DND-41 (cell line): ENCODE results near the gene CEP170B.

Experiments
- ATAC-seq: fragments of 200-7000 bp; cut with Tn5 transposase; 3 replicates; pipeline ENCODE4 v1.9.1; 2021; ENCODE audit warnings: low read depth; ENCODE audit not compliant: insufficient read depth
- DNase-seq: peaks from one replicate; pipeline ENCODE4 v3.0.0-alpha.2; 2020
- H2AFZ ChIP-seq: 2 replicates; pipeline ENCODE4 v1.6.0; 2012; ENCODE audit warnings: low read depth, low read length
- H3K27ac ChIP-seq: 2 replicates; pipeline ENCODE4 v1.5.1; 2012; ENCODE audit warnings: low read length, inconsistent platforms
- H3K27me3 ChIP-seq: fragments of 200-600 bp; sonication (generic); 2 replicates; pipeline ENCODE4 v1.6.0; 2012; ENCODE audit warnings: low read length, mild to moderate bottlenecking, inconsistent platforms; ENCODE audit not compliant: insufficient read depth, poor library complexity
- H3K36me3 ChIP-seq: 2 replicates; pipeline ENCODE4 v1.5.1; 2012; ENCODE audit warnings: low read length, inconsistent platforms; ENCODE audit not compliant: insufficient read depth
- H3K4me1 ChIP-seq: 2 replicates; pipeline ENCODE4 v1.5.1; 2012; ENCODE audit warnings: mild to moderate bottlenecking, low read length; ENCODE audit not compliant: insufficient read depth
- H3K4me2 ChIP-seq: 2 replicates; pipeline ENCODE4 v1.6.0; 2012; ENCODE audit warnings: mild to moderate bottlenecking, moderate library complexity, low read length, inconsistent platforms; ENCODE audit not compliant: insufficient read depth
- H3K4me3 ChIP-seq, 2 experiments: fragments of 200-600 bp in 1 of 2; shearing (Covaris generic) in 1 of 2; 2 replicates each; pipeline ENCODE4 v1.5.1; 2012 to 2016; ENCODE audit warnings: inconsistent platforms in 2 of 2, low read length in 2 of 2, mild to moderate bottlenecking in 2 of 2, low read depth in 1 of 2, moderate library complexity in 1 of 2
- H3K79me2 ChIP-seq: 2 replicates; pipeline ENCODE4 v1.6.0; 2012; ENCODE audit warnings: low read length, inconsistent platforms; ENCODE audit not compliant: insufficient read depth
- H3K9ac ChIP-seq: 2 replicates; pipeline ENCODE4 v1.6.0; 2012; ENCODE audit warnings: low read depth, mild to moderate bottlenecking, inconsistent platforms, low read length, moderate library complexity
- H3K9me3 ChIP-seq: 2 replicates; pipeline ENCODE4 v1.5.1; 2012; ENCODE audit warnings: low read length, moderate library complexity, mild to moderate bottlenecking, inconsistent platforms; ENCODE audit not compliant: insufficient read depth, severe bottlenecking
- H4K20me1 ChIP-seq: 2 replicates; pipeline ENCODE4 v1.6.0; 2012; ENCODE audit warnings: low read length; ENCODE audit not compliant: insufficient read depth
- EZH2 ChIP-seq: IDR thresholded peaks from 3 replicates; pipeline ENCODE4 v1.6.1; 2012; ENCODE audit warnings: borderline replicate concordance, low read depth, mild to moderate bottlenecking, moderate library complexity, low read length, inconsistent platforms; ENCODE audit not compliant: severe bottlenecking
- TF ChIP-seq, protein P1 (sequence below): IDR thresholded peaks from 2 replicates; pipeline ENCODE4 v1.5.1; 2012; ENCODE audit warnings: borderline replicate concordance, low read length, moderate library complexity, mild to moderate bottlenecking; ENCODE audit not compliant: poor library complexity, severe bottlenecking; ENCODE audit errors: extremely low read depth

CEP170B gene

DNA sequence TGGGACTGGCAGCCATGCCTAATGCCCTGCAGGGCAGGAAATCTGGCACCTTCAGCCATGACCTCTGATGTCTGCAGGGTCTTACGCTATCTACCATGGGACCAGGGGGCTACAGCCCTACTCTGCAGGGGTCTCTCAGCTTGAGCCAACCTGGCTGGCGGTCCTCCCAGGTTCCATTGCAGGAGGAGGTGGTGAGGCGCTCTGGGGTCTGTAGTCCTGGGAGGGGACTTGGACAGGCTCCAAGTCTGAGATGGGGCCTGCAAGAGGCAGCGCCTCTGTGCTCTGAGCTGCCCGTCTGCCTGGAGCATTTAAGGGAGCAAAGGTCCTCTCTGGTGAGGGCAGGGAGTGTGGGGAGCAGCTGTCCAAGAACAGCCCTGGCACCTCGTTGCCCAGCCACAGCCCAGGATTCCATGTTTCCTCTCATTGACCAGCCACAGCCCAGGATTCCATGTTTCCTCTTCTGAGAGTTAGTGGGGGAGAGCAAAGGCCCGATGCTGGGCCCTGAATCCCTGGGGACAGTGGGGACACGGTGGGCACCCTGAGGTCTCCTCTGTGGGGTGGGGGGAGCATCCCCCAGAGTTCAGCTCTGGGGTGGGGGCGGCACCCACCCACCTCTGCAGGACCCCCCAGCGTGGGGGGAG is 60.3 kb downstream of the CEP170B start:
- no peak for TF ChIP-seq EZH2
- TF ChIP-seq, protein P1, sequence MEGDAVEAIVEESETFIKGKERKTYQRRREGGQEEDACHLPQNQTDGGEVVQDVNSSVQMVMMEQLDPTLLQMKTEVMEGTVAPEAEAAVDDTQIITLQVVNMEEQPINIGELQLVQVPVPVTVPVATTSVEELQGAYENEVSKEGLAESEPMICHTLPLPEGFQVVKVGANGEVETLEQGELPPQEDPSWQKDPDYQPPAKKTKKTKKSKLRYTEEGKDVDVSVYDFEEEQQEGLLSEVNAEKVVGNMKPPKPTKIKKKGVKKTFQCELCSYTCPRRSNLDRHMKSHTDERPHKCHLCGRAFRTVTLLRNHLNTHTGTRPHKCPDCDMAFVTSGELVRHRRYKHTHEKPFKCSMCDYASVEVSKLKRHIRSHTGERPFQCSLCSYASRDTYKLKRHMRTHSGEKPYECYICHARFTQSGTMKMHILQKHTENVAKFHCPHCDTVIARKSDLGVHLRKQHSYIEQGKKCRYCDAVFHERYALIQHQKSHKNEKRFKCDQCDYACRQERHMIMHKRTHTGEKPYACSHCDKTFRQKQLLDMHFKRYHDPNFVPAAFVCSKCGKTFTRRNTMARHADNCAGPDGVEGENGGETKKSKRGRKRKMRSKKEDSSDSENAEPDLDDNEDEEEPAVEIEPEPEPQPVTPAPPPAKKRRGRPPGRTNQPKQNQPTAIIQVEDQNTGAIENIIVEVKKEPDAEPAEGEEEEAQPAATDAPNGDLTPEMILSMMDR: no peak
- no peak overlapping the region for H3K4me2 ChIP-seq
- no peaks in the 10 kb centered on the region for H3K79me2 ChIP-seq
- no peaks in the 10 kb centered on the region; the same call in 1 of the 2 replicates for H4K20me1 ChIP-seq
- H3K4me1 ChIP-seq: no peaks in the 10 kb centered on the region
- no peak overlapping the region for H3K4me3 ChIP-seq
- ATAC-seq (no peak), DNase-seq (no peak)
- H3K36me3 ChIP-seq: no peaks in the 10 kb centered on the region
- H3K27ac ChIP-seq: no peak overlapping the region
- no peaks in the 10 kb centered on the region for H3K27me3 ChIP-seq
- no peaks in the 10 kb centered on the region for H3K9me3 ChIP-seq
- no peak overlapping the region for H2AFZ ChIP-seq
- no peak overlapping the region for H3K9ac ChIP-seq

DNA sequence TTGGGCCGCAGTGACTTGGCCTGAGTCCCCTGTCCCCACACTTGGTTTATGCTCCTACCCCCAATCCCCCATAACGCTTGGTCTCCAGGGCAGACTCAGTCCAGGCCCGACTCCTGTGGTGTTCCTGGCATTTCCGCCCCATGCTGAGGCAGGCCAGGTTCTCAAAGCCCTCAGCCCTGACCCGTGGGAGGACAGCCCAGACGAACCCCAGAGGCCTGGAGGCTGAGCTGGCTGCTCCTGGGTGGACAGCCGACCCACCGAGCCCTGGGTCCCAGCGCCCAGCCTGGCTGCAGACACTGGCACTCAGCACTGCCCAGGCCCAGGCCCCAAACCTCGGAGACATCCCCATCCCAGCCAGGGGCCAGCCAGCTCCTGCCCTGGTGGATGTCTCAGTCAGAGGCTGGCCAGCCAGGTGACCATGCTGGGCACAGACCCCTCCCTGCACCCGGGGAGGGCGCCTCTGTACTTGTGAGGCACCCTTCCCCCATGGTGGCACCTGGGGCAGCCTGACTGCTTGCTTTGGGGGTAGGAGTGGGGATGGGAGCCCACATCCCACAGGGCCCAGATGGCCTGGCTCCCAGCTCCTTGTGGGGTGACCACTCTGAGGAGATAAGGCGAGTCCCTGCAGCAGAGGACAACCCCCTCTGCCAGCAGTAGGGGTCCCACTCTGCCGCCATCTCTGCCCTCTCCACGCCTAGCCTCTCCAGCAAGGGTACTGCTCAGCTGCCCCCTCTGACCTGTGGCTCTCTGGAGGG is 61.0 kb downstream of the CEP170B start:
- Histone ChIP-seq H3K36me3 (no peaks in the 10 kb centered on the region), H4K20me1 (no peaks in the 10 kb centered on the region; the same call in 1 of the 2 replicates), H3K27me3 (no peaks in the 10 kb centered on the region), H3K79me2 (no peaks in the 10 kb centered on the region), H3K9ac (no peak overlapping the region), H3K27ac (no peak overlapping the region), H3K9me3 (no peaks in the 10 kb centered on the region), H3K4me2 (no peak overlapping the region), H3K4me3 (no peak overlapping the region), H2AFZ (no peak overlapping the region), H3K4me1 (no peaks in the 10 kb centered on the region)
- DNase-seq: no peak
- TF ChIP-seq, protein P1: no peak
- no peak for TF ChIP-seq EZH2
- ATAC-seq: no peak

DNA sequence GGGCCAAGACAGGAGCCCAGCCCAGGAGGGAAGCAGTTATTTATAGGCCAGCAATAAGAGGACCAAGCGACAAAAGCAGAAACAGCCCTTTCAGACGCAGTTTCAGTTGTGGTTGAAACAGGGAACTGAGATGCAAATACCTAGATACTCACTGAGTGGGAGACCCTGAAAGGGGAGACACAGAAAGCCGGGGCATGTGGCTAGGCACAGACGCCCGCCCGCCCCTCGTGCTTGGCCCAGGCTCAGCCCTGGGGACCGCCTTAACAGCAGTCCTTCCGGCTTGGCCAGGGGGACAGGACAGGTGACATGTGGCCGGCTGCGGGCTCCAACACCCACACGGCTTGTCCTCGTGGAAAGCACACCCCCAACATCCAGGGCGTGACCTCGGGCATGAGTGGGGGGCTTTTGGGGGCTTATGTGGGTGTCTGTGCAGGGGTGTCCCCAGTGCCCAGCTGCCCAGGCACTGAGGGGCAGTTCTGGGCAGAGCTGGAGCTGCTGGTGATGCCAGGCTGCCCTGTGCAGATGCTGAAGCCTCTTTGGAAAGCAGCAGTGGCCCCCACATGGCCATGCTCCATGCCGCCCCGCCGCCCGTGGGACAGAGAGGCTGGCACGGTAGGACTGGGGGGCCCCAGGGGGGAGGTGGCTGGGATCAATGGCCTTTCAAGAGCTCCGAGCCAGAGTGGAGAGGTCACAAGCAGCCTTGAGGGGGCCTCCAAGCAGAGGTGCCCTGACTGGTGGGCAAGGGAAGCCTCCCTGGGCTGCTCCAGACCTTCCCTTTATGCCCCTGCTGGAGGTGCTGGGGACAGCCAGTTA is 61.8 kb downstream of the CEP170B start:
- H4K20me1 ChIP-seq: no peaks in the 10 kb centered on the region; the same call in 1 of the 2 replicates
- no peak overlapping the region for H2AFZ ChIP-seq
- TF ChIP-seq, protein P1: no peak
- no peak for TF ChIP-seq EZH2
- H3K9ac ChIP-seq: no peak overlapping the region
- ATAC-seq (no peak), DNase-seq (no peak)
- no peaks in the 10 kb centered on the region for H3K9me3 ChIP-seq
- H3K4me1 ChIP-seq: no peaks in the 10 kb centered on the region
- no peaks in the 10 kb centered on the region for H3K27me3 ChIP-seq
- H3K27ac ChIP-seq: no peak overlapping the region
- H3K36me3 ChIP-seq: no peaks in the 10 kb centered on the region
- H3K4me3 ChIP-seq: no peak overlapping the region
- no peaks in the 10 kb centered on the region for H3K79me2 ChIP-seq
- H3K4me2 ChIP-seq: no peak overlapping the region
